ENCODE results near the gene MMP8.

Gene MMP8

DNA sequence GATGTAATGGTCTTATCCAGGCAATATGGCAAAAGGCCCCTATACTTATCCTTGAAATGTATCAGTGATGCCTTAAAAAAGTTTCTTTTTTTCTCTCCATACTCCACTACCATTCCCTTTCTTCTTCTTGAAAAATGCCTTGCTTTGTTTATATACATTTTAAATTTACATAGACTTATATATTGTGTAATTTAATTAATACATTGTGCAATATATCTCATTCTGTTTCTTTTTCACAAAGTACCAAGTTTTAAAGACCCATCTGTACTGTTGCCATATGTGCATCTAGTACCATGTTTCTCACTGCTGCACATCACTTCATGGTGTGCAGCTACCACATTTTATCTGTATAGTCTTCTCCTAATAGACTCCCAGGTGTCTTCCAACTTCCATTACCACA lies 7.5 kb downstream of the MMP8 start:
- no peak for TF ChIP-seq ZBTB7A (IDR thresholded peaks at IDR 0.05; ENCODE audit: low read depth)
- TF ChIP-seq, protein P1, sequence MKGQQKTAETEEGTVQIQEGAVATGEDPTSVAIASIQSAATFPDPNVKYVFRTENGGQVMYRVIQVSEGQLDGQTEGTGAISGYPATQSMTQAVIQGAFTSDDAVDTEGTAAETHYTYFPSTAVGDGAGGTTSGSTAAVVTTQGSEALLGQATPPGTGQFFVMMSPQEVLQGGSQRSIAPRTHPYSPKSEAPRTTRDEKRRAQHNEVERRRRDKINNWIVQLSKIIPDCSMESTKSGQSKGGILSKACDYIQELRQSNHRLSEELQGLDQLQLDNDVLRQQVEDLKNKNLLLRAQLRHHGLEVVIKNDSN (IDR thresholded peaks at IDR 0.05) = no peak
- no peak for TF ChIP-seq CREB1 (IDR thresholded peaks at IDR 0.05; ENCODE audit: low read depth)
- no peak for TF ChIP-seq YY1 (IDR thresholded peaks at IDR 0.05; ENCODE audit: low read depth)
- TF ChIP-seq, protein P2, sequence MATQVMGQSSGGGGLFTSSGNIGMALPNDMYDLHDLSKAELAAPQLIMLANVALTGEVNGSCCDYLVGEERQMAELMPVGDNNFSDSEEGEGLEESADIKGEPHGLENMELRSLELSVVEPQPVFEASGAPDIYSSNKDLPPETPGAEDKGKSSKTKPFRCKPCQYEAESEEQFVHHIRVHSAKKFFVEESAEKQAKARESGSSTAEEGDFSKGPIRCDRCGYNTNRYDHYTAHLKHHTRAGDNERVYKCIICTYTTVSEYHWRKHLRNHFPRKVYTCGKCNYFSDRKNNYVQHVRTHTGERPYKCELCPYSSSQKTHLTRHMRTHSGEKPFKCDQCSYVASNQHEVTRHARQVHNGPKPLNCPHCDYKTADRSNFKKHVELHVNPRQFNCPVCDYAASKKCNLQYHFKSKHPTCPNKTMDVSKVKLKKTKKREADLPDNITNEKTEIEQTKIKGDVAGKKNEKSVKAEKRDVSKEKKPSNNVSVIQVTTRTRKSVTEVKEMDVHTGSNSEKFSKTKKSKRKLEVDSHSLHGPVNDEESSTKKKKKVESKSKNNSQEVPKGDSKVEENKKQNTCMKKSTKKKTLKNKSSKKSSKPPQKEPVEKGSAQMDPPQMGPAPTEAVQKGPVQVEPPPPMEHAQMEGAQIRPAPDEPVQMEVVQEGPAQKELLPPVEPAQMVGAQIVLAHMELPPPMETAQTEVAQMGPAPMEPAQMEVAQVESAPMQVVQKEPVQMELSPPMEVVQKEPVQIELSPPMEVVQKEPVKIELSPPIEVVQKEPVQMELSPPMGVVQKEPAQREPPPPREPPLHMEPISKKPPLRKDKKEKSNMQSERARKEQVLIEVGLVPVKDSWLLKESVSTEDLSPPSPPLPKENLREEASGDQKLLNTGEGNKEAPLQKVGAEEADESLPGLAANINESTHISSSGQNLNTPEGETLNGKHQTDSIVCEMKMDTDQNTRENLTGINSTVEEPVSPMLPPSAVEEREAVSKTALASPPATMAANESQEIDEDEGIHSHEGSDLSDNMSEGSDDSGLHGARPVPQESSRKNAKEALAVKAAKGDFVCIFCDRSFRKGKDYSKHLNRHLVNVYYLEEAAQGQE (IDR thresholded peaks at IDR 0.05; ENCODE audit: low read depth) = no peak
- TF ChIP-seq, protein P3, sequence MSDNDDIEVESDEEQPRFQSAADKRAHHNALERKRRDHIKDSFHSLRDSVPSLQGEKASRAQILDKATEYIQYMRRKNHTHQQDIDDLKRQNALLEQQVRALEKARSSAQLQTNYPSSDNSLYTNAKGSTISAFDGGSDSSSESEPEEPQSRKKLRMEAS (IDR thresholded peaks at IDR 0.05) = no peak
- no peak for TF ChIP-seq TAF1 (IDR thresholded peaks at IDR 0.05; ENCODE audit: low read depth)
- TF ChIP-seq TCF12 (IDR thresholded peaks at IDR 0.05; ENCODE audit: low read depth) = no peak
- TF ChIP-seq EGR1 (IDR thresholded peaks at IDR 0.05) = no peak
- TF ChIP-seq RAD21 (IDR thresholded peaks at IDR 0.05; ENCODE audit: low read depth) = no peak
- TF ChIP-seq EP300 (IDR thresholded peaks at IDR 0.05; ENCODE audit: borderline replicate concordance) = no peak
- TF ChIP-seq FOXM1 (IDR thresholded peaks at IDR 0.05; ENCODE audit: borderline replicate concordance, low read depth) = no peak
- TF ChIP-seq TEAD4 (IDR thresholded peaks at IDR 0.05) = no peak
- TF ChIP-seq CEBPB (IDR thresholded peaks at IDR 0.05) = no peak
- TF ChIP-seq NFIC (IDR thresholded peaks at IDR 0.05) = no peak

DNA sequence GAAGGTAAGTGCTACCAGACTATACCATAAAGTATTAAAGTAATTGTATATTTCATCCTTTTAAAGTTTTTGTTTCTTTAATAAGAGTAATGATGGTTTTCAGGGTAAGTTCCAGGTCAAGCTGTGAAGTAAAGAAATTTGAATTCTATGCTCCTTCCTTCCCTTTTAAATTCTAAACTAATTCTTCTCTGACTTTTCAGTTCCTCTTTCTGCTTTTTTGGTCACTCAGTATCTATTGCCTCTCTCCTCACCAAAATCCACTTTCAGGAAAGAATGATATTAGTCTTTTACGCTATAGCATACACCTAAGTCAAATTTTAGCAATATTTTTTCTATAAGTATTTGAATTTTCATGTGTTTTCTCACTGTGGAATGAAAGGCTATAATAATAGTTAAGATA lies 8.2 kb downstream of the MMP8 start:
- TF ChIP-seq, protein P1 (IDR thresholded peaks at IDR 0.05) = no peak
- TF ChIP-seq FOXM1 (IDR thresholded peaks at IDR 0.05; ENCODE audit: borderline replicate concordance, low read depth) (no peak), ZBTB7A (IDR thresholded peaks at IDR 0.05; ENCODE audit: low read depth) (no peak), CREB1 (IDR thresholded peaks at IDR 0.05; ENCODE audit: low read depth) (no peak), TCF12 (IDR thresholded peaks at IDR 0.05; ENCODE audit: low read depth) (no peak)

DNA sequence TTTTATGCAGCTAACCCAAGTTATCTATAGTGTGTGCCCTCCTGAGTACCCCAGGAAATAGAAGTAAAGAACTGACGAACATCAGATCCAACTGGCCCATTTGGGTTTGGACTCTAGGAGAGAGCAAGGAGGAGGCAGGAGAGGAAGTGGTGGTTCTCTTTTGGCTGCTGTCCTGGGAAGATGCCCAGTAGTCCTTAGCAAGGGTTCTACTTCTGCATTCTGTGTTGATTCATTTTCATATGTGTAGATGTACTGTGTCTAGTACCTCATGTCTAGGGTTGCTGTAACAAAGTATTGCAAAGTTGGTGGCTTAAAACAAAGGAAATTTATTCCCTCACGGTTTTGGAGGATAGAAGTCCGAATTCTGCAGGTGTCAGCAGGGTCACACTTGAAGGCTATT lies 12.6 kb downstream of the MMP8 start:
- TF ChIP-seq, protein P2 (IDR thresholded peaks at IDR 0.05; ENCODE audit: low read depth) = no peak
- TF ChIP-seq TEAD4 (IDR thresholded peaks at IDR 0.05) (no peak), TCF12 (IDR thresholded peaks at IDR 0.05; ENCODE audit: low read depth) (no peak), TAF1 (IDR thresholded peaks at IDR 0.05; ENCODE audit: low read depth) (no peak), EGR1 (IDR thresholded peaks at IDR 0.05) (no peak), RAD21 (IDR thresholded peaks at IDR 0.05; ENCODE audit: low read depth) (no peak), NFIC (IDR thresholded peaks at IDR 0.05) (no peak)
- TF ChIP-seq, protein P3 (IDR thresholded peaks at IDR 0.05) = no peak
- TF ChIP-seq, protein P1 (IDR thresholded peaks at IDR 0.05) = no peak

DNA sequence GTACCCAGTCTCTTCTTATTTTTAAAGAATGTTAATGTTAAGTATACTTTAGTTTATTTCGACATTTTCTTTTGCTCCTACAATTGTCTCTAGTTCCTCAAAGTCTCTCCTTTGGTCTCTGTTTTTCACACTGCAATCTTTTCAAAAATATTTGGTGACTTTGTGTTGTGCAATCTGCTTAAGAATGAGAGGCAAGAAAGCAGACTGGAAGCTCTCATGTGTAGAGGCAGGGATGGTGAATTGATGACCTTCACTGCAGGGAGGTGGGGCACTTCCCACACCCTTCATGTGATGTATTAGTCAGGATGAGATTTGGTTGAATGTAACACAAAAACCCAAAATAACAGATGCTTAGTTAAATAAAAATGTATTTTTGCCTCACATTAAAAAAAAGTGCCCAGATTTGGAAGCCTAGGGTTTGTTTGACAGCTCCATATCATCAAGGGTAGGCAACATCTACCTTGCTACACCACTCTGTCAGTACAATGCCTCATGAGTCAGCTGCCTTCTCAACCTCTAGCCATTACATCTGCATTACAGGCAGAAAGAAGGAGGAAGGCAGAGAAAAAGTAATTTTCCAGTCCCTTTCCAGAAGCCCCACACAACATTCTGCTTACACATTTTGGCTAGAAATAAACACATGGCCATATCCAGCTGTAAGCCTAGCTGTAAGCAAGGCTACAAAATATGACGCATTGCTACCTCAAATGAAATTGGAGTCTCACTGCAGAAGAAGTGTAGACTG lies 15.4 kb downstream of the MMP8 start:
- TF ChIP-seq RAD21 (IDR thresholded peaks at IDR 0.05; ENCODE audit: low read depth) (no peak), EP300 (IDR thresholded peaks at IDR 0.05; ENCODE audit: borderline replicate concordance) (no peak), EGR1 (IDR thresholded peaks at IDR 0.05) (no peak), TEAD4 (IDR thresholded peaks at IDR 0.05) (no peak), NFIC (IDR thresholded peaks at IDR 0.05) (no peak)

DNA sequence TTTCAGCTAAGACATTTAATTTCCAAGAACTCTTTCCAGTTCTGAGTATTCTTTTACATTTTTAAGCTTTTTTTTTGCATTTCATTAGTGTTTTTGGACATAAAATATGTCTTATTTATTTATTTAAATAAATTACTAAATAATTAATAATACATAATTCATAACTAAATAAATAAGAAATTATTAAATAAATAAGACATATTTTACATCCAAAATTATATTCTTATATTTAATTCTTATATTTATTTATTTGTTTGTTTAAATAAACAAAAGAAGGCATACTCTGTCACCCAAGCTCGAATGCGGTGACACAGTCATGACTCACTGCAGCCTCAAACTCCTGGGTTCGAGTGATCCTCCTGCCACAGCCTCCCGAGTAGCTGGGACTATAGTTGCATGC lies 16.1 kb downstream of the MMP8 start:
- TF ChIP-seq TAF1 (IDR thresholded peaks at IDR 0.05; ENCODE audit: low read depth) (no peak), TEAD4 (IDR thresholded peaks at IDR 0.05) (no peak), RAD21 (IDR thresholded peaks at IDR 0.05; ENCODE audit: low read depth) (no peak), FOXM1 (IDR thresholded peaks at IDR 0.05; ENCODE audit: borderline replicate concordance, low read depth) (no peak), TCF12 (IDR thresholded peaks at IDR 0.05; ENCODE audit: low read depth) (no peak), EP300 (IDR thresholded peaks at IDR 0.05; ENCODE audit: borderline replicate concordance) (no peak), CEBPB (IDR thresholded peaks at IDR 0.05) (no peak), NFIC (IDR thresholded peaks at IDR 0.05) (no peak)

DNA sequence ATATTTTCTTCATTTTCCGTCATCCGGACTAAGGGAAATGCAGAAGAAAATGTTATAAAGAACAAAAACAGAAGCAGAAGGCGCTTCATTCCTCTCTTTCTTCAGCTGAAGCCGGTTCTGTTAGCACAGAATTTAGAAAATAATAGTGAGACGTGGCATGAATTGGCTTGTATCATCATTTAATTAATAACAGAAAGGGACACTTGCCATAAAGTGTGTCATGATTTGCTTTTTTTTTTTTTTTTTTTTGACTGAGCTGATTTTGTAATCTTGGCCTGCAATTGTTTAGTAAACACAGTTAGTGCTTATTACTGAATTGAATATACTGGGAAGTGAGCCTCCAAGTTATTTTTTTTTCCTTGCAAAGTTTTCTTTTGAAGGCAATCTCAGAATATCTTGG lies 19.1 kb downstream of the MMP8 start, which contains the start of gene MMP27:
MMP27 (minus strand) TSS at position 144 of the 400 bp plus-strand sequence; CDS start at position 89, 55 bp downstream.
- TF ChIP-seq EP300 (IDR thresholded peaks at IDR 0.05; ENCODE audit: borderline replicate concordance) = no peak
- no peak for TF ChIP-seq EGR1 (IDR thresholded peaks at IDR 0.05)
- no peak for TF ChIP-seq TAF1 (IDR thresholded peaks at IDR 0.05; ENCODE audit: low read depth)
- no peak for TF ChIP-seq CEBPB (IDR thresholded peaks at IDR 0.05)
- TF ChIP-seq TCF12 (IDR thresholded peaks at IDR 0.05; ENCODE audit: low read depth) = no peak
- TF ChIP-seq, protein P3 (IDR thresholded peaks at IDR 0.05) = no peak
- no peak for TF ChIP-seq ZBTB7A (IDR thresholded peaks at IDR 0.05; ENCODE audit: low read depth)
- TF ChIP-seq CREB1 (IDR thresholded peaks at IDR 0.05; ENCODE audit: low read depth) = no peak
- TF ChIP-seq, protein P2 (IDR thresholded peaks at IDR 0.05; ENCODE audit: low read depth) = no peak
- TF ChIP-seq YY1 (IDR thresholded peaks at IDR 0.05; ENCODE audit: low read depth) = no peak
- TF ChIP-seq, protein P1 (IDR thresholded peaks at IDR 0.05) = no peak
- TF ChIP-seq FOXM1 (IDR thresholded peaks at IDR 0.05; ENCODE audit: borderline replicate concordance, low read depth) = no peak
- TF ChIP-seq TEAD4 (IDR thresholded peaks at IDR 0.05) = no peak
- TF ChIP-seq RAD21 (IDR thresholded peaks at IDR 0.05; ENCODE audit: low read depth) = no peak
- TF ChIP-seq NFIC (IDR thresholded peaks at IDR 0.05) = no peak
